Smooth muscle cell (in vitro differentiated cells): Measurements from ENCODE around the gene FAM120B. TPM values are rescaled to one million over a fixed set of nuclear protein-coding genes. Genes with fewer than 3 reads are reported as not detected.
"Not testable (repeated sequence)": the region's sequence is repeated elsewhere in the genome, so short reads cannot be mapped to it uniquely, and the experiment has no call there.

Source experiments
- DNase-seq: peaks from one replicate; lab custom pipeline; 2025; ENCODE audit not compliant: unreplicated experiment; lab: John Stamatoyannopoulos, UW
- H2AFZ ChIP-seq: fragments of 200-600 bp; sonication (generic); 2 replicates; pipeline ENCODE4 v1.6.0; 2016; ENCODE audit warnings: antibody characterized with exemption, low read depth, mild to moderate bottlenecking
- H3F3A ChIP-seq: fragments of 200-600 bp; sonication (generic); 2 replicates; pipeline ENCODE4 v1.6.0; 2017; ENCODE audit warnings: antibody characterized with exemption, low read depth
- H3K27ac ChIP-seq: fragments of 200-600 bp; sonication (generic); 2 replicates; pipeline ENCODE4 v1.5.1; 2016; ENCODE audit warnings: low read depth, mild to moderate bottlenecking
- H3K27me3 ChIP-seq: fragments of 200-600 bp; sonication (generic); 2 replicates; pipeline ENCODE4 v1.6.1; 2016; ENCODE audit warnings: low read depth, mild to moderate bottlenecking
- H3K36me3 ChIP-seq: fragments of 200-600 bp; sonication (generic); 2 replicates; pipeline ENCODE4 v1.5.1; 2016; ENCODE audit warnings: low read depth
- H3K4me1 ChIP-seq: fragments of 200-600 bp; sonication (generic); 2 replicates; pipeline ENCODE4 v1.5.1; 2016; ENCODE audit warnings: low read depth
- H3K4me2 ChIP-seq: fragments of 200-600 bp; sonication (generic); 2 replicates; pipeline ENCODE4 v1.6.0; 2016; ENCODE audit warnings: mild to moderate bottlenecking
- H3K4me3 ChIP-seq: fragments of 200-600 bp; sonication (generic); 2 replicates; pipeline ENCODE4 v1.5.1; 2016; ENCODE audit warnings: mild to moderate bottlenecking
- H3K79me2 ChIP-seq: fragments of 200-600 bp; sonication (generic); 2 replicates; pipeline ENCODE4 v1.6.0; 2016; ENCODE audit warnings: low read depth, mild to moderate bottlenecking
- H3K9ac ChIP-seq: fragments of 200-600 bp; sonication (generic); 2 replicates; pipeline ENCODE4 v1.6.0; 2016; ENCODE audit warnings: low read depth
- H3K9me3 ChIP-seq: fragments of 200-600 bp; sonication (generic); replicated peaks from 2 replicates; pipeline ENCODE4 v1.5.1; 2016; ENCODE audit warnings: low read depth
- H4K20me1 ChIP-seq: fragments of 200-600 bp; sonication (generic); 2 replicates; pipeline ENCODE4 v1.6.0; 2016; ENCODE audit warnings: low read depth
- WGBS: methylation state at CpG from one replicate; pipeline ENCODE4 v1.1.7; 2016; ENCODE audit warnings: low lambda C conversion rate; 5-methylcytosine and 5-hydroxymethylcytosine counted together
- polyA plus RNA-seq: library from polyadenylated mRNA; unstranded; fragments of >200 nt; fragmentation: Nextera tagmentation; extraction: Ambion mirVana; gene quantifications from 2 replicates; pipeline ENCODE4 v1.2.1, GENCODE V29; 2016
- total RNA-seq: library from RNA; depleted of rRNA; stranded (reverse); fragments of >200 nt; gene quantifications from 2 replicates; pipeline ENCODE4 v1.2.3, GENCODE V29; 2014
- TF ChIP-seq, protein P1 (sequence below): fragments of 200-600 bp; sonication (generic); IDR thresholded peaks from 2 replicates; pipeline ENCODE4 v1.5.1; 2017; ENCODE audit warnings: borderline replicate concordance, mild to moderate bottlenecking, antibody characterized with exemption; ENCODE audit not compliant: insufficient read depth, poor library complexity, severe bottlenecking

FAM120B gene
- total and polyA plus RNA-seq, 2 experiments from 2014 or later, result 17.8 to 26.3 TPM

GRCh38 chr6:170347091-170347490 lies 40.5 kb downstream of the FAM120B start:
- H3K4me2 ChIP-seq, result no peak overlapping the region
- H4K20me1 ChIP-seq, result peaks cover 53% of the 10 kb centered on the region
- H3K4me3 ChIP-seq, result no peak overlapping the region
- no peak overlapping the region for H3K9ac ChIP-seq
- no peaks in the 10 kb centered on the region for H3K79me2 ChIP-seq
- peaks cover 10% of the 10 kb centered on the region for H3K9me3 ChIP-seq
- WGBS, result 91% methylated on average over 4 of the region's 4 CpGs
- no peak for DNase-seq
- TF ChIP-seq, protein P1, sequence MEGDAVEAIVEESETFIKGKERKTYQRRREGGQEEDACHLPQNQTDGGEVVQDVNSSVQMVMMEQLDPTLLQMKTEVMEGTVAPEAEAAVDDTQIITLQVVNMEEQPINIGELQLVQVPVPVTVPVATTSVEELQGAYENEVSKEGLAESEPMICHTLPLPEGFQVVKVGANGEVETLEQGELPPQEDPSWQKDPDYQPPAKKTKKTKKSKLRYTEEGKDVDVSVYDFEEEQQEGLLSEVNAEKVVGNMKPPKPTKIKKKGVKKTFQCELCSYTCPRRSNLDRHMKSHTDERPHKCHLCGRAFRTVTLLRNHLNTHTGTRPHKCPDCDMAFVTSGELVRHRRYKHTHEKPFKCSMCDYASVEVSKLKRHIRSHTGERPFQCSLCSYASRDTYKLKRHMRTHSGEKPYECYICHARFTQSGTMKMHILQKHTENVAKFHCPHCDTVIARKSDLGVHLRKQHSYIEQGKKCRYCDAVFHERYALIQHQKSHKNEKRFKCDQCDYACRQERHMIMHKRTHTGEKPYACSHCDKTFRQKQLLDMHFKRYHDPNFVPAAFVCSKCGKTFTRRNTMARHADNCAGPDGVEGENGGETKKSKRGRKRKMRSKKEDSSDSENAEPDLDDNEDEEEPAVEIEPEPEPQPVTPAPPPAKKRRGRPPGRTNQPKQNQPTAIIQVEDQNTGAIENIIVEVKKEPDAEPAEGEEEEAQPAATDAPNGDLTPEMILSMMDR, result no peak
- H2AFZ ChIP-seq, result no peak overlapping the region
- H3K36me3 ChIP-seq, result peaks cover 30% of the 10 kb centered on the region
- H3K27ac ChIP-seq, result no peak overlapping the region
- no peaks in the 10 kb centered on the region for H3K4me1 ChIP-seq
- no peaks in the 10 kb centered on the region for H3F3A ChIP-seq
- H3K27me3 ChIP-seq, result no peaks in the 10 kb centered on the region

DNA sequence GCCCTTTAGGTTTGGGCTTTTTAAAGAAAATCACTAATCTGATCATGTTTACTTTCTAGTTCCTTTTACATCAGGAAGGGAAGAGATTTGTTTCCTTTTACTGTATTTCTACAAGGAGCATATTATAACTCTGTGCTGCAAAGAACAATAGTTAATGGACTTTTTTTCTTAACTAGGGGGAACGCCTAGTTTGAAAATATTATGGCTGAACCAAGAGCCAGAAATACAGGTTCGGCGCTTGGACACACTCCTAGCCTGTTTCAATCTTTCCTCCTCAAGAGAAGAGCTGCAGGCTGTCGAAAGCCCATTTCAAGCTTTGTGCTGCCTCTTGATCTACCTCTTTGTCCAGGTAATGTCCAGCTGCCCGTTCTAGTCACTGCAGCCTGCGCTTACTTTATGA lies 41.4 kb downstream of the FAM120B start:
- no peak for DNase-seq
- no peak overlapping the region for H3K27ac ChIP-seq
- H4K20me1 ChIP-seq, result peaks cover 44% of the 10 kb centered on the region
- H3F3A ChIP-seq, result no peaks in the 10 kb centered on the region
- TF ChIP-seq, protein P1, result no peak
- peaks cover 10% of the 10 kb centered on the region for H3K9me3 ChIP-seq
- H3K4me3 ChIP-seq, result no peak overlapping the region
- no peak overlapping the region for H2AFZ ChIP-seq
- H3K27me3 ChIP-seq, result no peaks in the 10 kb centered on the region
- H3K9ac ChIP-seq, result no peak overlapping the region
- WGBS, result 88% methylated on average over 6 of the region's 6 CpGs
- H3K4me2 ChIP-seq, result no peak overlapping the region
- H3K4me1 ChIP-seq, result no peaks in the 10 kb centered on the region
- peaks cover 30% of the 10 kb centered on the region for H3K36me3 ChIP-seq
- no peaks in the 10 kb centered on the region for H3K79me2 ChIP-seq

- not testable (repeated sequence) for H3K4me1 ChIP-seq, H3K79me2 ChIP-seq, H3F3A ChIP-seq, H3K9ac ChIP-seq, H3K9me3 ChIP-seq, H3K4me2 ChIP-seq, DNase-seq, H3K27ac ChIP-seq, H3K4me3 ChIP-seq, H3K27me3 ChIP-seq, H2AFZ ChIP-seq
- Histone ChIP-seq H3K36me3 (peaks cover 35% of the 10 kb centered on the region), H4K20me1 (peaks cover 35% of the 10 kb centered on the region)
Measured at GRCh38 chr6:170351456-170351855, 44.9 kb downstream of the FAM120B start.

DNA sequence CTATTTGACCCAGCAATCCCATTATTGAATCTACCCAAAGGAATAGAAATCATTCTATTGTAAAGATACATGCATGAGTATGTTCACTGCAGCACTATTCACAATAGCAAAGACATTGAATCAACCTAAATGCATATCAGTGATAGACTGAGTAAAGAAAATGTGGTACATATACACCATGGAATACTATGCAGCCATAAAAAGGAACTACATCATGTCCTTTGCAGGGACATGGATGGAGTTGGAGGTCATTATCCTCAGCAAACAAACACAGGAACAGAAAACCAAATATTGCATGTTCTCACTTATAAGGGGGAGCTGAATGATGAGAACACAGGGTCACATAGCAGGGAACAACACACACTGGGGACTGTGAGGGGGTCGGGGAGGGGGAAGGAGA lies 48.6 kb downstream of the FAM120B start:
- H2AFZ ChIP-seq, H3K4me1 ChIP-seq, H3K4me2 ChIP-seq, H3K9ac ChIP-seq, DNase-seq, H3K9me3 ChIP-seq, H3F3A ChIP-seq, H3K4me3 ChIP-seq, H3K79me2 ChIP-seq, H3K27ac ChIP-seq, H3K27me3 ChIP-seq: not testable (repeated sequence)
- peaks cover 42% of the 10 kb centered on the region for H4K20me1 ChIP-seq
- WGBS, result 89% methylated on average over 1 of the region's 1 CpG
- H3K36me3 ChIP-seq, result peaks cover 17% of the 10 kb centered on the region

- Histone ChIP-seq H2AFZ (no peak overlapping the region), H3K36me3 (peaks cover 13% of the 10 kb centered on the region), H3K79me2 (no peaks in the 10 kb centered on the region), H4K20me1 (peaks cover 46% of the 10 kb centered on the region), H3K4me2 (no peak overlapping the region), H3F3A (no peaks in the 10 kb centered on the region), H3K9ac (no peak overlapping the region), H3K4me3 (no peak overlapping the region), H3K27me3 (no peaks in the 10 kb centered on the region), H3K9me3 (peaks cover 9% of the 10 kb centered on the region), H3K27ac (no peak overlapping the region), H3K4me1 (no peaks in the 10 kb centered on the region)
- 96% methylated on average over 6 of the region's 6 CpGs for WGBS
- no peak for DNase-seq
- TF ChIP-seq, protein P1, result no peak
Measured at GRCh38 chr6:170355661-170356060, 49.1 kb downstream of the FAM120B start.
